Measurements from ENCODE around the gene SND1.

The SND1 gene

DNA sequence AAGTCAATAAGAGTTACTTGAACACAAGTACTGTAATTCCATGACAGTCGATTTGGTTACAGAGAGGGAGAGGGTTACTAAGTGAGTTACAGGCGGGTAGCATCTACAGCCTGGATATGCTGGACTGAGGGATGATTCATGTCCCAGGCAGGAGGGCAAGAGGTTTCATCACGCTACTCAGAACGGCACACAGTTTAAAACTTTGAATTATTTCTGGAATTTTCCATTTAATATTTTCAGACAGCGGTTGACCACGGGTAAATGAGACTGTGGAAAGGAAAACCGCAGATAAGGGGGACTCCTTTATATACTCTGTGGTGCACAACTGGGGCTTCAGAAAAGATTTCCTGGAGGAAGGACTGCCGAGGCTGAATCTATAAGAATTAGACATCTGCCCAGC is 404.9 kb downstream of the SND1 start:
- Histone ChIP-seq H3K4me3 (replicated peaks; ENCODE audit: insufficient read depth, low read length) (no peak overlapping the region), H3K27me3 (ENCODE audit: insufficient read depth, poor library complexity, severe bottlenecking) (no peaks in the 10 kb centered on the region), H3K27ac (replicated peaks) (no peak overlapping the region)
- no peak for DNase-seq (ENCODE audit: low read depth in 1 of 2, low spot score in 1 of 2)
- TF ChIP-seq CTCF (IDR thresholded peaks at IDR 0.05; ENCODE audit: insufficient read depth, low read length) = no peak
- TF ChIP-seq POLR2AphosphoS5 (IDR thresholded peaks at IDR 0.05; ENCODE audit: low read depth) = no peak
- no peak for TF ChIP-seq SPI1 (IDR thresholded peaks at IDR 0.05; ENCODE audit: borderline replicate concordance, low read depth)
- TF ChIP-seq REST (IDR thresholded peaks at IDR 0.05; ENCODE audit: insufficient replicate concordance, low read depth) = no peak
- no peak for TF ChIP-seq GABPA (IDR thresholded peaks at IDR 0.05; ENCODE audit: low read depth)

- no peaks in the 10 kb centered on the region for H3K27me3 ChIP-seq (ENCODE audit: insufficient read depth, poor library complexity, severe bottlenecking)
- DNase-seq (ENCODE audit: low read depth in 1 of 2, low spot score in 1 of 2) = no peak
- H3K4me3 ChIP-seq (replicated peaks; ENCODE audit: insufficient read depth, low read length) = no peak overlapping the region
- H3K27ac ChIP-seq (replicated peaks) = no peak overlapping the region
- TF ChIP-seq GABPA (IDR thresholded peaks at IDR 0.05; ENCODE audit: low read depth) = no peak
- TF ChIP-seq REST (IDR thresholded peaks at IDR 0.05; ENCODE audit: insufficient replicate concordance, low read depth) = no peak
- no peak for TF ChIP-seq SPI1 (IDR thresholded peaks at IDR 0.05; ENCODE audit: borderline replicate concordance, low read depth)
- TF ChIP-seq POLR2AphosphoS5 (IDR thresholded peaks at IDR 0.05; ENCODE audit: low read depth) = no peak
These were observed 405.9 kb downstream of the SND1 start for GRCh38 chr7:128057909-128058308.

DNA sequence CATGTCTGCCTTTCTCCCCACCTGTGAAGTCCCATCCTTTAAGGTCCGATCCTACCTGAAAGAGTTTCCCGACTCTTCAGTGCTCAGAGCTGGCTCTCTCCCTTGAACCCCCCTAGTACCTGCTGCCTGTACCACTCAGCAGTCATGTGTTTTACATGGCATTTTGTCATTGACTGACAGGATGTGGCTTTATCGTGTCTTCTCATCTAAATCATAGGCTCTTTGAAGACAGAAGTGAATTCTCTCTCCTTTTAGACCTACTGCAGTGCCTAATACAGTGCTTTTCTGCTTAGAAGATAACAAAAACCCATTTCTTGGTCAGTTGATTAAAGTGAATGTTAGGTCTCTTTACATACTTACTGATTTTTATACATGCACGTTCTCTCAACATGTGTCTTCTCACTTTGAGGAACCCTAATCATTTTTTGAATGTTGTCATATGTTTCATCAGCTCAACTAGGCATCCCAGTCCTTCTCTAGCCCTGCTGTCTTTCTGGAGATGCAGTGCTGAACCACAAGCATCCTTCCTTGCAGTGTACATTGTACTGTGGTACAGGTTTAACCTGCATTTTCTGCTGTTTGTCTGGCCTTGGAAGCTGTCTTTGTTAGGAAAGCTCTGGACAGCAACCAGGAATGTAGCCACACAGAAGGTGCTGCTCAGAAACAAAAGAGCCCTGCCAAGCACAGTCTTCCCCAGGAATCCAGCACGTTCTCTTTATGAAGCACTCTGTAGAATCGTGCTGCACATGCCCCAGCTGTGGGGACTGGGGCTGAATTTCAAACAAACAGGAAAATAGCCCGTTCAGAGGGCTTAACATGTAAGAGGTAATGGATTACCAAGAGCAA is 407.4 kb downstream of the SND1 start:
- no peak overlapping the region for H3K27ac ChIP-seq (replicated peaks)
- TF ChIP-seq POLR2AphosphoS5 (IDR thresholded peaks at IDR 0.05; ENCODE audit: low read depth) (no peak), SPI1 (IDR thresholded peaks at IDR 0.05; ENCODE audit: borderline replicate concordance, low read depth) (no peak), CTCF (IDR thresholded peaks at IDR 0.05; ENCODE audit: insufficient read depth, low read length) (no peak), GABPA (IDR thresholded peaks at IDR 0.05; ENCODE audit: low read depth) (no peak), REST (IDR thresholded peaks at IDR 0.05; ENCODE audit: insufficient replicate concordance, low read depth) (no peak)
- no peaks in the 10 kb centered on the region for H3K27me3 ChIP-seq (ENCODE audit: insufficient read depth, poor library complexity, severe bottlenecking)
- no peak for DNase-seq (ENCODE audit: low read depth in 1 of 2, low spot score in 1 of 2)
- H3K4me3 ChIP-seq (replicated peaks; ENCODE audit: insufficient read depth, low read length) = no peak overlapping the region

All from HL-60 (cell line).